Left colon (tissue), 2 donors: ENCODE measurements around the gene SGMS1. TPM values are rescaled to one million over a fixed set of nuclear protein-coding genes. Genes with fewer than 3 reads are reported as not detected.

Experiments
- ATAC-seq: fragments of 200-7000 bp; cut with Tn5 transposase; one replicate; pipeline ENCODE4 v1.9.1; 2020; ENCODE audit warnings: mild to moderate bottlenecking, moderate library complexity
- DNase-seq, 2 donors: peaks; one replicate each; pipeline ENCODE4 v3.0.0-alpha.2; 2020
- intact Hi-C, 2 donors: fragments of 100-400 bp; cut with DNase I in 1 of 2; cut with micrococcal nuclease in 1 of 2; formaldehyde crosslinking; loops; one replicate each; pipeline versions ENCODE4 v1.11.2 to v1.14.0; 2022; cut with DNase I, micrococcal nuclease
- total RNA-seq, 2 donors: library from RNA; stranded (reverse); fragmentation: NEBNext Ultra II Directional; extraction: Animal tissue kit (Norgen Biotek cat#: 25700); gene quantifications; one replicate each; pipeline ENCODE4 v1.2.1, GENCODE V29; 2021
- donor health status: DM: no; HTN: no; CAD: no.
- donor health status: DM: yes; HTN: yes; CAD: no.

Gene SGMS1
- total RNA-seq, 2 donors from 2014 or later: 17.8 to 20.8 TPM

DNA sequence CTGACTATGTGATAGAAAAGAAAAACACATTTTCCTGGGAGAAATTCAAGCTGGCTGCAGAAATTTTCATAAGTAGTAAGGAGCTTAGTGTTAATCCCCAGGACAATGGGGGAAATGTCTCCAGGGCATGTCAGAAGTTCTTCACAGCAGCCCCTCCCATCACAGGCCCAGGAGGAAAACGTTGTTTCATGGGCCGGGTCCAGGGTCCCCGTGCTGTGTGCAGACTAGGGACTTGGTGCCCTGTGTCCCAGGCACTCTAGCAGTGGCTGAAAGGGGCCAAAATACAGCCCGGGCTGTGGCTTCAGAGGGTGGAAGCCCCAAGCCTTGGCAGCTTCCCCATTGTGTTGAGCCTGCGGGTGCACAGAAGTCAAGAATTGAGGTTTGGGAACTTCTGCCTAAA is 273.4 kb downstream of the SGMS1 start:
- ATAC-seq (no peak), DNase-seq (no peak)
- intact Hi-C loops: no loop called here

DNA sequence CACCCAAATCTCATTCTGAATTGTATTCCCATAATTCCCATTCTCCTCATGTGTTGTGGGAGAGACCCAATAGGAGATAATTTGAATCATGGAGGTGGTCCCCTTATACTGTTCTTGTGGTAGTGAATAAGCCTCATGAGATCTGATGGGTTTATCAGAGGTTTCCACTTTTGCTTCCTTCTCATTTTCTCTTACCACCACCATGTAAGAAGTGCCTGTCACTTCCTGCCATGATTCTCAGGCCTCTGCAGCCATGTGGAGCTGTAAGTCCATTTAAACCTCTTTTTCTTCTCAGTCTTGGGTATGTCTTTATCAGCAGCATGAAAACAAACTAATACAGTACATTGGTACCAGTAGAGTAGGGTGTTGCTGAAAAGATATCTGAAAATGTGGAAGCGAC is 274.2 kb downstream of the SGMS1 start:
- intact Hi-C loops: no loop called here
- ATAC-seq (no peak), DNase-seq (no peak)

GRCh38 chr10:50347394-50347802 is 276.4 kb downstream of the SGMS1 start:
- ATAC-seq (no peak), DNase-seq (no peak)
- intact Hi-C loops: no loop called here

- ATAC-seq: no peak
- DNase-seq: no peak
- intact Hi-C loops: no loop called here
Observed at GRCh38 chr10:50346942-50347341, 276.8 kb downstream of the SGMS1 start.

GRCh38 chr10:50345545-50345944 is 278.2 kb downstream of the SGMS1 start:
- ATAC-seq (no peak), DNase-seq (no peak)
- intact Hi-C loops: no loop called here

DNA sequence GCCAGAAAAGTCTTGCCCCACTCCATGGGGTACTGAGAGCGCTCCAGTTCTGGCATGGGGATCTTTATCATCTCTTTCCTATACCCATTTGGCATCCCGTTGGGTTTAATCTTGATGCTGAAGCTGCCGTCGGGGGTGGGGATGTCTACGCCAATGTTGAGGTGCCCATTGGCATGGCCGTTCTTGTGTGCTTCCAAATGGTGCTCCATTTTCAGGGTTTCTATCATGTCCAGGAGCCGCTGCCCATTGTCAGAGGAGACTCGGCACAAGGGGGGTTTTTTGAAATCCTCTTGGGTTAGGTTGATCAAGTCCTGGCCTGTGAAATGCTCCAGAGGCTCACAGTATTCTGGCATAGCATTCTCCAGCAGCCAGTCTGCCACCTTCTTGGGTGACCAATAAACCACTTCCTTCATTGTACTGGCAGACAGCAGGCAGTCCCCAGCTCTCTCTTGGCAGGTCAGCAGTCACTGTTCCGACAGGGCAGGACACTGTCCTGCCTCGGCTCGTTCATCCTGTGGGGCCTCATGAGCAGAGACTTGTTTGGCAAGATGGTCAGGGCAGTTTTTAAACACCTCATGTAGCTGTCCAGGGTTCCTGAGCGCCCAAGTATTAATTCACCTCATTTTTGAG is 279.9 kb downstream of the SGMS1 start:
- intact Hi-C loops: no loop called here
- ATAC-seq (no peak), DNase-seq (no peak)

GRCh38 chr10:50341987-50342386 is 281.8 kb downstream of the SGMS1 start:
- intact Hi-C loops: no loop called here
- DNase-seq: no peak
- no peak for ATAC-seq

DNA sequence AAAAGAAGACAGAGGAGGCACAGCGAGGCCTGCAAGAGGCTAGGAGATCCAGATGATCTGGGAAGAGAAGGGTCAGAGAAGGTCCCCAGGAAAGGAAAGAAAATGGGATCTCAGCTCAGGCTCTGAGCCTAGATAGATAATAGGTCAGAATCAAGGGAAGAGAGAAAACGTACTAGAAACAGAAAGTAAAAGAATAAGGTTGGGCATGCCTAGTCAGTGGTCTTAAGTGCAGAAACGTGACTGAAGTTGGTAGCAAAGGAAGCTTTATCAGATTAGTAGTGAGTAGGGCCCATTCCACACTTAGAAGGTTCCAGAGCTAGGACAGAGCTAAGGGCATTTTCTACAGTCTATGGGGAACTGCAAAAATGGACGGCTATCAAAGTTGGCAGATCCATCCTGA is 287.6 kb downstream of the SGMS1 start:
- ATAC-seq: no peak
- intact Hi-C loops: no loop called here
- no peak for DNase-seq

- ATAC-seq (no peak), DNase-seq (no peak)
- intact Hi-C loops: no loop called here
Observed at GRCh38 chr10:50335397-50335796, 288.4 kb downstream of the SGMS1 start.

DNA sequence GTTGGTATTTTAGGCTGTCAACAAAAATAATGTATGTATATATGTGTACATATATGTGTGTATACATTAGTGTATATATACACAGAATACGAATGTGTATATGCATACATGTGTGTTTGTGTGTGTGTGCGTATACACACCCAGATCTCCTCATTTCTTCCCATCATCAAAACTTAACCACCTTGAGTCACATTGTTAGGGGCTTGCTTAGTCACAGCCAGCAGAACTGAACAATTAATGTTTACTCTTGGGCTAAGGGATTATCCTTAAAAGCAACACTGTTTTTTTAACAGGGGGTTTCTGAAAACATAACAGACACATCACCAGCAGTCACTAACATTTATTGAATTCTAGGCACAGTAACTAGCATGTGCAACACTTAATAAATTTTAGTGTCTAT is 289.5 kb downstream of the SGMS1 start:
- DNase-seq (no peak), ATAC-seq (no peak)
- intact Hi-C loops: no loop called here

GRCh38 chr10:50333872-50334271 is 289.9 kb downstream of the SGMS1 start:
- no peak for ATAC-seq
- intact Hi-C loops: no loop called here
- no peak for DNase-seq

DNA sequence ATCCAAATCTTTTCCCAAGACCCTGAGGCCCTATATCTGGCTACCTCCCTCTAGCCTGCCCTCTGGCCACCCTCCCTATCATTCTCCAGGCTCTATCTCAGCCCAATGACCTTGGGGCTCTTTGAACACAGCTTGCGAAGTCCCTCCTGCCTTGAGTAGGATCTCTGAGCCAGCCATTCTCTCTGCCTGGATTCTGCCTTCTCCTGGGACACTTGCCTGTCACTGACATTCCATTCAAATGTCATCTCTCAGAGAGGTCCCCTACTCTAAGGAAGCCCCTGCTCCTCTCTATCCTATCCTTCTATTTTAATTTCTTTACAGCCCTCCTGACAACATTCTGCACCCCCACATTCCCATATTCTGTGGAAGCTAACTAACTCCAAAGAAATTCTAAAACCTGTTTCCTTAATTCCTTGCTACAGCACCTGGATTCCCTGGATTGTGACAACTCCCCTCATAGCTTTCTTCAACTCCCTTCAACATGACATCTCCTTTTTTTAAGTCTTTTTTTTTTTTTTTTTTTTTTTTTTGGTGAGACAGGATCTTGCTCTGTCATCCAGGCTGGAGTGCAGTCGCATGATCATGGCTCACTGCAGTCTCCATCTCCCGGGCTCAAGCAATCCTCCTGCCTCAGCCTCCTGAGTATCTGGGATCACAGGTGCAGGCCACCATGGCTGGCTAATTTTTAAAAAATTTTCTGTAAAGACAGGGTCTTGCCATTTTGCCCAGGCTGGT is 291.5 kb downstream of the SGMS1 start:
- intact Hi-C loops: no loop called here
- DNase-seq: no peak
- no peak for ATAC-seq

DNA sequence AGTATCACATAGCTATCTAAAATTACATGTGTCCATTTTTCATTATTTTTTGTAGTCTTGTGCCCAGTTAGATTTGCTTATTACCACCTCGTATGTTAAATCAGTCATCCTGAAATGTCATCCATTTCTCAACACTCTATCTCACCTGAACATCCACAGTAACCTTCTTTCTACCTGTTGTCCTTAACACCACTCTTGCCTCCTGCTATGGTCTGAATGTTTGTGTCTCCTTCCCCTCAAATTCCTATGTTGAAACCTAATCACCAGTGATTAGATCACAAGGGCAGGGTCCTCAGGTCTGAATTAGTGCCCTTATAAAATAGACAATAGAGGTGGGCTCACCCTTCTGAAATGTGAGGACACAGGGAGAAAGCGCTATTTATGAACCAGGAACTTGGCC is 292.3 kb downstream of the SGMS1 start:
- no peak for ATAC-seq

GRCh38 chr10:50326757-50327701 is 296.7 kb downstream of the SGMS1 start:
- intact Hi-C loops: no loop called here
- DNase-seq: peak in 1 of 2 donors; percentile 9
- ATAC-seq: peak; percentile 83

More for the DNA sequence above, 292.3 kb downstream of the SGMS1 start:
- DNase-seq: no peak
- intact Hi-C loops: no loop called here

- ATAC-seq (no peak), DNase-seq (no peak)
- intact Hi-C loops: no loop called here
Observed at GRCh38 chr10:50326172-50326555, 297.6 kb downstream of the SGMS1 start.

- DNase-seq: peak; percentile 16 to 53
- ATAC-seq: peak; percentile 28
- intact Hi-C loops: no loop called here
Observed at GRCh38 chr10:50325449-50326171, 298.1 kb downstream of the SGMS1 start.

GRCh38 chr10:50324680-50325393 is 298.9 kb downstream of the SGMS1 start:
- no peak for ATAC-seq
- DNase-seq: no peak
- intact Hi-C loops: no loop called here

DNA sequence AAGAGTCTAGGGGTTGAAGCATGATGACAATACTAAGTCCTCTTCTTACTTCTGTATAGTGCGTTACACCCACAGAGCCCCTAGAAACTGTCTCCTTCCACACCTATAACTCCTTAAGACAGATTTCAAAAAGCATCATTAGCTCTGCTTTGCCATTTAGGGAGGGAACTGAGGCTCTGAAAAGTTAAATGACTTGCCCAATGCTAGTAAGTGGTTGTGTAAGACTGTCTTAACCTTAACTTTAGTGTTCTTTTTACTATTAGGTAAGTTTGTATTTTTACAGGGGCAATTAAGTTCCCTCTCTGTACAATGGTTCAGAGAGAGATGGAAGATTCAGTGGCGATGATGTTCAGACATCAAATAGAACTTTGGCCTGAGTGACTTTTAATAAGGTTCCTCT is 299.7 kb downstream of the SGMS1 start:
- intact Hi-C loops: no loop called here
- ATAC-seq (no peak), DNase-seq (no peak)

DNA sequence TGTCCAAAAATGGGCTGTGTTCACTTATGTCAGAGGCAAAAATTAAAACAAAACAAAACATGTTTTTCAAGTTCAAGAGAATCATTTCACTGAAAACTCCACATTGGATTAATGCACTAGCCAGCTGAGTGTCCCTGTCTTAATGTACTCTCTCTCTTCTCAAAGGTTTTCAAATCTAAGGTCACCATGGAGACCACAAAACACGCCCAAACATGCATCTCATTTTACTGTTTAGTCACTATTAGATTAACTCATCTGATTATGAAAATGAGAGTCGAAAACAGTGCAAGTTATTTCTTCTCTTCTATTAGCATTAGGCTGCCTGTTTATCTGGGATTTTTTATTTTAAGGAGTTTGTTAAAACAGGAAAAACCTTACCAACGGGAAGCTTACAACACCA is 301.7 kb downstream of the SGMS1 start:
- intact Hi-C loops: no loop called here
- DNase-seq (no peak), ATAC-seq (no peak)
